IMR-90 (cell line): ENCODE measurements around the gene LY6G6D.

Source experiments
- CTCF ChIP-seq: conservative IDR thresholded peaks from 2 replicates; pipeline ENCODE4 v1.5.1; 2012; ENCODE audit warnings: mild to moderate bottlenecking, low read depth, low read length, improper control_type of control experiment
- FOS ChIP-seq: fragments of 150-350 bp; IDR thresholded peaks from 2 replicates; pipeline ENCODE4 v1.6.1; 2016; ENCODE audit warnings: low read depth, low read length
- POLR2A ChIP-seq: IDR thresholded peaks from 2 replicates; pipeline ENCODE4 v1.6.1; 2012; ENCODE audit warnings: mild to moderate bottlenecking, low read depth, low read length
- RAD21 ChIP-seq: IDR thresholded peaks from 2 replicates; pipeline ENCODE4 v1.6.1; 2012; ENCODE audit warnings: low read length, improper control_type of control experiment
- USF2 ChIP-seq: fragments of 150-350 bp; IDR thresholded peaks from 2 replicates; pipeline ENCODE4 v1.6.1; 2017; ENCODE audit warnings: mild to moderate bottlenecking, antibody characterized with exemption, low read length, low read depth

- TF ChIP-seq USF2 (no peak), CTCF (no peak), POLR2A (no peak), RAD21 (no peak), FOS (no peak)
Measured at GRCh38 chr6:31723245-31723979, 8.3 kb downstream of the LY6G6D start, which contains the start of gene MPIG6B.
